ENCODE measurements around the gene PTPRT.

DNA sequence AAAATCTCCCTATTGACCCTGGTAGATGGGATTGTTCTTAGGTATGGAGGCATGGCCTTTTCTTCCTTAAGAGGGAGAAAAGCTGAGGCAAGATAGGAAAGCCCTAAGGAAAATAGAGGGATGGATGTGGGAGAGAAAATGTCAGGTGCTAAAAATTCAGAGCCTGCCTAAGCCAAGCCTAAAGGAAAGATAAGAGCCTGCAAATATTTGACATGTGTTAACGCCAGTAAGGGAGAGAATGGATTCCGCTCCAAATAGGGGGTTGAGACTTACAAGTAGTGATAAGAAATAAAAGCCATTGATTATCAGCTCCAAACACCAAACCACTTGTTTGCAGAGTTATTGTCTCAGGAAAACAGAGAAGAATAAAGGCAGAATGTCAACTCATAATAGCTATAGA is 533.6 kb downstream of the PTPRT start:
- TF ChIP-seq, protein P1, sequence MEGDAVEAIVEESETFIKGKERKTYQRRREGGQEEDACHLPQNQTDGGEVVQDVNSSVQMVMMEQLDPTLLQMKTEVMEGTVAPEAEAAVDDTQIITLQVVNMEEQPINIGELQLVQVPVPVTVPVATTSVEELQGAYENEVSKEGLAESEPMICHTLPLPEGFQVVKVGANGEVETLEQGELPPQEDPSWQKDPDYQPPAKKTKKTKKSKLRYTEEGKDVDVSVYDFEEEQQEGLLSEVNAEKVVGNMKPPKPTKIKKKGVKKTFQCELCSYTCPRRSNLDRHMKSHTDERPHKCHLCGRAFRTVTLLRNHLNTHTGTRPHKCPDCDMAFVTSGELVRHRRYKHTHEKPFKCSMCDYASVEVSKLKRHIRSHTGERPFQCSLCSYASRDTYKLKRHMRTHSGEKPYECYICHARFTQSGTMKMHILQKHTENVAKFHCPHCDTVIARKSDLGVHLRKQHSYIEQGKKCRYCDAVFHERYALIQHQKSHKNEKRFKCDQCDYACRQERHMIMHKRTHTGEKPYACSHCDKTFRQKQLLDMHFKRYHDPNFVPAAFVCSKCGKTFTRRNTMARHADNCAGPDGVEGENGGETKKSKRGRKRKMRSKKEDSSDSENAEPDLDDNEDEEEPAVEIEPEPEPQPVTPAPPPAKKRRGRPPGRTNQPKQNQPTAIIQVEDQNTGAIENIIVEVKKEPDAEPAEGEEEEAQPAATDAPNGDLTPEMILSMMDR (IDR thresholded peaks at IDR 0.05), result no peak
- TF ChIP-seq POLR2A (IDR thresholded peaks at IDR 0.05), result no peak

All from uterus (tissue), 2 donors.